A673 (cell line): ENCODE results near the gene LDLRAD3. TPM values are rescaled to one million over a fixed set of nuclear protein-coding genes. Genes with fewer than 3 reads are reported as not detected.

Experiments used
- BruUV-seq: library from RNA; stranded (reverse); fragments of 400-500 nt; replicated peaks from 2 replicates; lab custom pipeline; 2021; lab: Mats Ljungman, UMichigan
- CTCF ChIA-PET: fragments of 300-600 bp; sonication (Branson Sonifier 250); formaldehyde crosslinking; loops from one replicate; lab custom pipeline; 2022; ENCODE audit warnings: antibody characterized with exemption; lab: Charles Lee
- POLR2A ChIA-PET: fragments of 300-600 bp; sonication (Branson Sonifier 250); formaldehyde crosslinking; loops from one replicate; lab custom pipeline; 2022; ENCODE audit warnings: antibody characterized with exemption; ENCODE audit not compliant: low non-redundant PET; lab: Charles Lee
- DNase-seq: peaks from one replicate; pipeline ENCODE4 v3.0.0-alpha.2; 2015; ENCODE audit warnings: low spot score
- H3K27ac ChIP-seq: fragments of 200-600 bp; sonication (generic); 2 replicates; pipeline ENCODE4 v1.5.1; 2016; ENCODE audit warnings: mixed run types, low read depth, mild to moderate bottlenecking, mixed read lengths, antibody characterized with exemption, low read length; ENCODE audit not compliant: poor library complexity, severe bottlenecking
- H3K27me3 ChIP-seq: fragments of 200-600 bp; sonication (generic); replicated peaks from 2 replicates; pipeline ENCODE4 v1.6.1; 2017; ENCODE audit warnings: mixed run types, low read depth, mild to moderate bottlenecking, mixed read lengths, antibody characterized with exemption, low read length; ENCODE audit not compliant: insufficient read depth, poor library complexity
- H3K36me3 ChIP-seq: fragments of 200-600 bp; sonication (generic); 2 replicates; pipeline ENCODE4 v1.6.1; 2016; ENCODE audit warnings: mixed run types, mild to moderate bottlenecking, mixed read lengths, antibody characterized with exemption, low read length; ENCODE audit not compliant: insufficient read depth, poor library complexity, severe bottlenecking
- H3K4me1 ChIP-seq: fragments of 200-600 bp; sonication (generic); 2 replicates; pipeline ENCODE4 v1.6.1; 2017; ENCODE audit warnings: mixed run types, mild to moderate bottlenecking, mixed read lengths, antibody characterized with exemption, low read length; ENCODE audit not compliant: insufficient read depth, poor library complexity, severe bottlenecking
- H3K4me3 ChIP-seq: fragments of 200-600 bp; sonication (generic); 2 replicates; pipeline ENCODE4 v1.5.1; 2016; ENCODE audit warnings: low read depth, mixed run types, mild to moderate bottlenecking, mixed read lengths, low read length; ENCODE audit not compliant: poor library complexity, severe bottlenecking
- H3K9me3 ChIP-seq: fragments of 200-600 bp; sonication (generic); 2 replicates; pipeline ENCODE4 v1.6.1; 2016; ENCODE audit warnings: mixed run types, low read depth, mild to moderate bottlenecking, mixed read lengths, antibody characterized with exemption, low read length; ENCODE audit not compliant: poor library complexity, severe bottlenecking
- EZH2 ChIP-seq: fragments of 200-600 bp; sonication (generic); IDR thresholded peaks from 2 replicates; pipeline ENCODE4 v1.6.1; 2017; ENCODE audit warnings: borderline replicate concordance, low read depth, mild to moderate bottlenecking, mixed read lengths, antibody characterized with exemption, low read length; ENCODE audit not compliant: poor library complexity, severe bottlenecking
- intact Hi-C: fragments of 100-400 bp; cut with micrococcal nuclease; formaldehyde crosslinking; loops from one replicate; pipeline ENCODE4 v1.10.0; 2022; ENCODE audit not compliant: unreplicated experiment
- total RNA-seq: library from RNA; stranded (reverse); gene quantifications from 2 replicates; pipeline ENCODE4 v1.2.3, GENCODE V29; 2021
- TF ChIP-seq, protein P1 (sequence below): fragments of 300-800, 200-600 bp; sonication (generic); conservative IDR thresholded peaks from 2 replicates; pipeline ENCODE4 v1.5.1; 2017; ENCODE audit warnings: low read depth, mild to moderate bottlenecking, antibody characterized with exemption, low read length, moderate library complexity, mixed read lengths

LDLRAD3 gene
- total RNA-seq, 1 experiment from 2014 or later = 13.1 TPM

DNA sequence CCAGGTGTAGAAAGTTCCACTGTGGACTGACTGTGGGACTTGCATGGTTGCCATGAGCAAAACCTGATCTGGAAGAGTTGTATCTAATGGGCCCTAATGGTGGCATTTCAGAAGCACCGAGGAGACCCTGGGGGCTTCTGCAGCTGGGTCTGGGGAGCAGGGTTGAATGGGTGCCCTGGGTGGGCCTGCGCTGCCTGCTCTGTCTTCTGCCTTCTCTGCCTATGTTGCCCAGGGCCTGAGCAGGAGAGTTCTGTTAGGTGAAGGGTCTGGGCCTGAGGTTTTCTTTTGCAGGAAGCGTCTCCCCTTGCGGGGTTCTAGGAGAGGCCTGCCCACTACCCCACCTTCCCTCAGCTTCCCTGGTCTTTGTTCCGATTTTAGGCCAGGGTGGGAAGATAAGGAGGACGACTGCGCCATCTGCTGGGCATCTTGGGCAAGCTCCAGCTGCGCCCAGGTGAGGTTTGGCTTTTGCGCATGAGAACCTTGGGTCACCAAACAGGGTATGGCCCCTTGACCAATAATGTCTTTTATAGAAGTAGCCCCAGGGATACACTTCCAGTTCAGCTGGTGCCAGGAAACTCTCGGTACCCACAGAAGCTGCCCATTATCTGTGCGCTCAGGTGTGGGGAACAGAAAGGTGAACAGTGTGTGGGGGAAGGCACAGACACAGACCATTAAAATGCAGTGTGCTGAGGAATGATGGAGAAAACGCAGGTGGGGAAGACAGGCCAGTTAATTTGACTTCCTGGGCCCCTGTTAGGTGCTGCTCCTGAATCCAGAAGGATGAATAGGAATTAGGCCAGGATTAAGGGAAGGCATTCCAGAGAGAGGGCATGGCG is 322.1 kb downstream of the LDLRAD3 start:
- peak; percentile 87 for DNase-seq
- BruUV-seq = no TSS peak
- no peaks in the 10 kb centered on the region for H3K36me3 ChIP-seq
- TF ChIP-seq EZH2 = no peak
- TF ChIP-seq, protein P1, sequence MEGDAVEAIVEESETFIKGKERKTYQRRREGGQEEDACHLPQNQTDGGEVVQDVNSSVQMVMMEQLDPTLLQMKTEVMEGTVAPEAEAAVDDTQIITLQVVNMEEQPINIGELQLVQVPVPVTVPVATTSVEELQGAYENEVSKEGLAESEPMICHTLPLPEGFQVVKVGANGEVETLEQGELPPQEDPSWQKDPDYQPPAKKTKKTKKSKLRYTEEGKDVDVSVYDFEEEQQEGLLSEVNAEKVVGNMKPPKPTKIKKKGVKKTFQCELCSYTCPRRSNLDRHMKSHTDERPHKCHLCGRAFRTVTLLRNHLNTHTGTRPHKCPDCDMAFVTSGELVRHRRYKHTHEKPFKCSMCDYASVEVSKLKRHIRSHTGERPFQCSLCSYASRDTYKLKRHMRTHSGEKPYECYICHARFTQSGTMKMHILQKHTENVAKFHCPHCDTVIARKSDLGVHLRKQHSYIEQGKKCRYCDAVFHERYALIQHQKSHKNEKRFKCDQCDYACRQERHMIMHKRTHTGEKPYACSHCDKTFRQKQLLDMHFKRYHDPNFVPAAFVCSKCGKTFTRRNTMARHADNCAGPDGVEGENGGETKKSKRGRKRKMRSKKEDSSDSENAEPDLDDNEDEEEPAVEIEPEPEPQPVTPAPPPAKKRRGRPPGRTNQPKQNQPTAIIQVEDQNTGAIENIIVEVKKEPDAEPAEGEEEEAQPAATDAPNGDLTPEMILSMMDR = peak; percentile 100
- ChIA-PET POLR2A (no interaction called here), CTCF (interaction anchor here (0.6 to 3.4 kb wide), 17 partner anchors 8 to 851 kb away, joined by 3 to 49 read pairs (median 3); no protein-coding TSS in a partner anchor)
- intact Hi-C loops = loop anchor here (2.0 to 10.0 kb wide), 4 partner anchors 649 to 1681 kb away; no protein-coding TSS in a partner anchor
- H3K27me3 ChIP-seq = peaks cover 2% of the 10 kb centered on the region
- no peak overlapping the region for H3K27ac ChIP-seq
- no peak overlapping the region for H3K4me3 ChIP-seq
- H3K9me3 ChIP-seq = no peaks in the 10 kb centered on the region
- H3K4me1 ChIP-seq = no peaks in the 10 kb centered on the region

DNA sequence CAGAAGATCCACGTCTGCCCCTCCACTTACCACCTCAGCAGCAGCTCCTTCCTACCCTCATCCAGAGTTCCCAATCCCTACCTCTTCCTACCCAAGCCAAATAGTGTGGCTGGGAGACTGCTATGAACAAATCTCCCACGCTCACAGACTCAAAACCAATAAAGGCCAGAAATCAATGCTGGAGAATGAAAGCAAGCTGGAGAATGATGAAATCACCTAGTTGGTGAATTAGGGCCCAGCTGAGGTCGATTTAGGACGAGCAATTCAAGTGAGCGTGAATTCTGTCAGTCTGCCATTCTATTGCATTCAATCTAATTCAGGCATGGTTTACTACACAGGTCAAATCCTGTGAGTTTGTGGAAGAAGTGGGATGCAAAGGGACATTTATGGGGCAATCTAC is 322.9 kb downstream of the LDLRAD3 start:
- Histone ChIP-seq H3K27me3 (no peaks in the 10 kb centered on the region), H3K27ac (no peak overlapping the region), H3K36me3 (no peaks in the 10 kb centered on the region), H3K9me3 (no peaks in the 10 kb centered on the region), H3K4me1 (no peaks in the 10 kb centered on the region), H3K4me3 (no peak overlapping the region)
- intact Hi-C loops = loop anchor here (2.0 to 10.0 kb wide), 4 partner anchors 650 to 1682 kb away; no protein-coding TSS in a partner anchor
- POLR2A ChIA-PET = no interaction called here
- BruUV-seq = no TSS peak
- no peak for DNase-seq
- no peak for TF ChIP-seq EZH2
- TF ChIP-seq, protein P1 = no peak
- CTCF ChIA-PET = interaction anchor here (1.0 to 3.4 kb wide), 10 partner anchors 9 to 778 kb away, joined by 3 to 49 read pairs (median 4); no protein-coding TSS in a partner anchor

DNA sequence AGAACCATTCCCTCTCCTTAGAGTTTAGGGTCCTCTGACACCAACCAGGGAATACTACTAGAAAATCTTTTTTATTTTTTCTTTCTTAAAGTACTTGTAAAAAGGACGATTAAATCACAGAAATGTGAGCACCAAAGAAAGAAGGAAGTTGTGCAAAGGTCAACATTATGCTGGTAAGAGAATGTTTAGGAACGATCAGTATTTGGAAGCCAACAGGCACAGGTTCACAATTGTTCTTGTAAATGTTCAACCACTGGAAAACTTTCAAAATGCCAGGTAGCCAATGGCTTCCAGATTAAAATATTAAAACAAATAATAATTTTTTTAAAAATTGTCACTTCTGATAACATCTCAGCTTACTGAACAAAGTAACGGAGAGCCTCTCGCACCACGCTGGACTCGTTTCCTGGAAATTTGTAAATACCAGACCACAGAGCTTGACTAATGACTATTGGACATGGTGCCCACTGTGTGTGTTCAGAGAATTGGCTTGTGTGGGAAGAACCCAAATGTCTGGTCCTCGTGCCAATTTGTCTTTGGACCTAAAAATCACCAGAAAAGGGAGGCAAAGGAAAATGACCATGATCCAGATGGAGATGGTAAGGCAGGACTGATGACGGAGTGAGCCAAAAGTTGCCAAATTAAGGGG is 324.6 kb downstream of the LDLRAD3 start:
- ChIA-PET POLR2A (no interaction called here), CTCF (interaction anchor here (0.5 to 3.4 kb wide), 5 partner anchors 10 to 446 kb away, joined by 4 to 49 read pairs (median 14); no protein-coding TSS in a partner anchor)
- no peaks in the 10 kb centered on the region for H3K4me1 ChIP-seq
- no TSS peak for BruUV-seq
- intact Hi-C loops = loop anchor here (10.0 kb wide), 2 partner anchors 1344 to 1684 kb away; no protein-coding TSS in a partner anchor
- no peaks in the 10 kb centered on the region for H3K27me3 ChIP-seq
- H3K9me3 ChIP-seq = no peaks in the 10 kb centered on the region
- DNase-seq = no peak
- no peak overlapping the region for H3K27ac ChIP-seq
- TF ChIP-seq, protein P1 = no peak
- no peak for TF ChIP-seq EZH2
- no peak overlapping the region for H3K4me3 ChIP-seq
- no peaks in the 10 kb centered on the region for H3K36me3 ChIP-seq
